IPS-18c (cell line): ENCODE measurements around the gene SLC30A5.
"Not testable (repeated sequence)": the region's sequence is repeated elsewhere in the genome, so short reads cannot be mapped to it uniquely, and the experiment has no call there.

Source experiments
- H3K4me3 ChIP-seq: 2 replicates; pipeline ENCODE4 v1.7.0; 2013; ENCODE audit warnings: low read depth, mild to moderate bottlenecking, low read length, moderate library complexity; ENCODE audit not compliant: insufficient read depth
- H3K9me3 ChIP-seq: one replicate; pipeline ENCODE4 v1.6.1; 2013; ENCODE audit warnings: mild to moderate bottlenecking, low read length, moderate library complexity; ENCODE audit not compliant: control insufficient read depth, insufficient read depth

The SLC30A5 gene

GRCh38 chr5:69148576-69148975 lies 54.8 kb downstream of the SLC30A5 start:
- H3K9me3 ChIP-seq, H3K4me3 ChIP-seq: not testable (repeated sequence)

- no peak overlapping the region for H3K4me3 ChIP-seq
- no peaks in the 10 kb centered on the region for H3K9me3 ChIP-seq
Observed at GRCh38 chr5:69148981-69149675, 55.3 kb downstream of the SLC30A5 start.

- H3K4me3 ChIP-seq: no peak overlapping the region
- no peaks in the 10 kb centered on the region for H3K9me3 ChIP-seq
Observed at GRCh38 chr5:69149676-69150010, 55.8 kb downstream of the SLC30A5 start.

GRCh38 chr5:69152731-69153130 lies 58.9 kb downstream of the SLC30A5 start:
- Histone ChIP-seq H3K4me3 (no peak overlapping the region), H3K9me3 (no peaks in the 10 kb centered on the region)

- H3K9me3 ChIP-seq: no peaks in the 10 kb centered on the region
- no peak overlapping the region for H3K4me3 ChIP-seq
Observed at GRCh38 chr5:69156456-69156855, 62.6 kb downstream of the SLC30A5 start.

- H3K4me3 ChIP-seq: no peak overlapping the region
- no peaks in the 10 kb centered on the region for H3K9me3 ChIP-seq
Observed at GRCh38 chr5:69158039-69158438, 64.2 kb downstream of the SLC30A5 start.

GRCh38 chr5:69160651-69161050 lies 66.8 kb downstream of the SLC30A5 start:
- Histone ChIP-seq H3K4me3 (no peak overlapping the region), H3K9me3 (no peaks in the 10 kb centered on the region)

- H3K4me3 ChIP-seq: peak within 1 kb of the TSS; percentile 65
- no peaks in the 10 kb centered on the region for H3K9me3 ChIP-seq
Observed at GRCh38 chr5:69166686-69167492, 73.1 kb downstream of the SLC30A5 start, which contains the start of gene CCNB1. Gene CCNB1 (plus strand): TSS chr5:69167150. CDS start chr5:69167263, 113 bp downstream.

- Histone ChIP-seq H3K4me3 (peak overlapping the region; percentile 65), H3K9me3 (no peaks in the 10 kb centered on the region)
Observed at GRCh38 chr5:69167493-69167855, 73.7 kb downstream of the SLC30A5 start.

GRCh38 chr5:69167929-69168328 lies 74.1 kb downstream of the SLC30A5 start:
- peak overlapping the region; percentile 65 for H3K4me3 ChIP-seq
- H3K9me3 ChIP-seq: no peaks in the 10 kb centered on the region

GRCh38 chr5:69170495-69170894 lies 76.7 kb downstream of the SLC30A5 start:
- no peaks in the 10 kb centered on the region for H3K9me3 ChIP-seq
- H3K4me3 ChIP-seq: no peak overlapping the region

GRCh38 chr5:69170969-69171368 lies 77.2 kb downstream of the SLC30A5 start:
- H3K9me3 ChIP-seq: no peaks in the 10 kb centered on the region
- no peak overlapping the region for H3K4me3 ChIP-seq
